ENCODE measurements around the gene PRPH. TPM values are rescaled to one million over a fixed set of nuclear protein-coding genes. Genes with fewer than 3 reads are reported as not detected.

The PRPH gene
- total RNA-seq, 2 experiments from 2014 or later, result not detected

GRCh38 chr12:49347311-49348193 is 52.6 kb downstream of the PRPH start:
- Mint-ChIP-seq H3K27ac (no peak overlapping the region), H3K36me3 (ENCODE audit: low read depth) (no peaks in the 10 kb centered on the region), H3K4me1 (peaks cover 25% of the 10 kb centered on the region), H3K9me3 (no peaks in the 10 kb centered on the region), H3K27me3 (peaks cover 66% of the 10 kb centered on the region), H3K4me3 (peak overlapping the region; percentile 48)
- POLR2A ChIA-PET, result interaction anchor here (0.6 kb wide), 1 partner anchor 56 kb away, joined by 6 read pairs; no protein-coding TSS in a partner anchor
- CTCF ChIA-PET, result interaction anchor here (0.6 to 4.7 kb wide), 32 partner anchors 8 to 877 kb away, joined by 3 to 47 read pairs (median 5); partner anchors contain the start of genes C1QL4, CERS5, PRPH and SPATS2
- DNase-seq, result peak; percentile 75

Other genes with a start within 250 kb of the PRPH start
- 100 to 1,000 TPM in 1 of 2 experiments, 10 to 100 TPM in 1; 97.9 to 116 TPM for gene KMT2D, start 234.4 kb upstream of the PRPH start, total RNA-seq
- gene RHEBL1, start 225.2 kb upstream of the PRPH start, total RNA-seq, result 1 to 10 TPM; 4.6 to 6.4 TPM
- gene DHH, start 200.3 kb upstream of the PRPH start, total RNA-seq, result under 1 TPM in 1 of 2 experiments, not detected in 1; 0.12 TPM
- 10 to 100 TPM; 60.3 to 62.3 TPM for gene LMBR1L, start 184.3 kb upstream of the PRPH start, total RNA-seq
- gene TUBA1B, start 163.8 kb upstream of the PRPH start, total RNA-seq, result 1,000 to 10,000 TPM; 2,153 to 2,254 TPM
- gene TUBA1A, start 106.1 kb upstream of the PRPH start, total RNA-seq, result 100 to 1,000 TPM in 1 of 2 experiments, 10 to 100 TPM in 1; 94.8 to 109 TPM
- gene TUBA1C, start 30.1 kb upstream of the PRPH start, total RNA-seq, result 100 to 1,000 TPM; 246 to 278 TPM
- gene TROAP, start 28.1 kb downstream of the PRPH start, total RNA-seq, result 100 to 1,000 TPM; 111 to 115 TPM
- not detected for gene C1QL4, start 42.0 kb downstream of the PRPH start, total RNA-seq
- not detected for gene DNAJC22, start 51.7 kb downstream of the PRPH start, total RNA-seq
- 10 to 100 TPM; 12.8 to 20.3 TPM for gene SPATS2, start 72.3 kb downstream of the PRPH start, total RNA-seq
- 1 to 10 TPM; 1.9 to 2.3 TPM for gene KCNH3, start 243.9 kb downstream of the PRPH start, total RNA-seq

Measured in activated CD4-positive, alpha-beta T cell treated with anti-CD3 and anti-CD28 coated beads, Interleukin-2, amount 10 ng/mL, durations not matched to agents 7 days and 5 days (primary cell).